Osteoblast (primary cell): ENCODE data around the gene HOXA9. TPM values are rescaled to one million over a fixed set of nuclear protein-coding genes. Genes with fewer than 3 reads are reported as not detected.

ENCODE experiments used
- DNase-seq: peaks from one replicate; pipeline ENCODE4 v3.0.0; 2011; ENCODE audit warnings: low spot score, mixed read lengths; ENCODE audit not compliant: insufficient read length; ENCODE audit errors: missing footprints
- H2AFZ ChIP-seq: 2 replicates; pipeline ENCODE4 v1.6.0; 2011; ENCODE audit warnings: mild to moderate bottlenecking, low read length
- H3K27ac ChIP-seq: 2 replicates; pipeline ENCODE4 v1.5.1; 2011; ENCODE audit warnings: mild to moderate bottlenecking, low read depth, low read length, moderate library complexity
- H3K27me3 ChIP-seq: 2 replicates; pipeline ENCODE4 v1.6.0; 2012; ENCODE audit warnings: mild to moderate bottlenecking, control low read depth, inconsistent platforms, low read length, moderate library complexity; ENCODE audit not compliant: insufficient read depth
- H3K36me3 ChIP-seq: 2 replicates; pipeline ENCODE4 v1.5.1; 2011; ENCODE audit warnings: mild to moderate bottlenecking, low read length, control low read depth, moderate library complexity; ENCODE audit not compliant: insufficient read depth
- H3K4me1 ChIP-seq: 2 replicates; pipeline ENCODE4 v1.5.1; 2011; ENCODE audit warnings: mild to moderate bottlenecking, low read length, control low read depth, moderate library complexity; ENCODE audit not compliant: insufficient read depth
- H3K4me2 ChIP-seq: 2 replicates; pipeline ENCODE4 v1.6.0; 2011; ENCODE audit warnings: mild to moderate bottlenecking, low read length; ENCODE audit not compliant: insufficient read depth
- H3K4me3 ChIP-seq: fragments of 200-600 bp; sonication (generic); 3 replicates; pipeline ENCODE4 v1.5.1; 2012; ENCODE audit warnings: mild to moderate bottlenecking, low read length, inconsistent platforms; ENCODE audit not compliant: insufficient read depth
- H3K79me2 ChIP-seq: 2 replicates; pipeline ENCODE4 v1.6.0; 2012; ENCODE audit warnings: mild to moderate bottlenecking, low read length, control low read depth, inconsistent platforms; ENCODE audit not compliant: insufficient read depth
- H3K9me3 ChIP-seq: 2 replicates; pipeline ENCODE4 v1.5.1; 2011; ENCODE audit warnings: low read depth, low read length, control low read depth
- H4K20me1 ChIP-seq: 2 replicates; pipeline ENCODE4 v1.6.0; 2012; ENCODE audit warnings: mild to moderate bottlenecking, low read length, control low read depth; ENCODE audit not compliant: insufficient read depth
- CTCF ChIP-seq: IDR thresholded peaks from 2 replicates; pipeline ENCODE4 v1.5.1; 2011; ENCODE audit warnings: mild to moderate bottlenecking, low read depth, low read length, moderate library complexity; ENCODE audit errors: extremely low read depth
- total RNA-seq: library from RNA; depleted of rRNA; stranded (reverse); fragments of >200 nt; gene quantifications from 2 replicates; pipeline ENCODE4 v1.2.3, GENCODE V29; 2012

HOXA9 gene
- total RNA-seq, 1 donor = 19.5 TPM

DNA sequence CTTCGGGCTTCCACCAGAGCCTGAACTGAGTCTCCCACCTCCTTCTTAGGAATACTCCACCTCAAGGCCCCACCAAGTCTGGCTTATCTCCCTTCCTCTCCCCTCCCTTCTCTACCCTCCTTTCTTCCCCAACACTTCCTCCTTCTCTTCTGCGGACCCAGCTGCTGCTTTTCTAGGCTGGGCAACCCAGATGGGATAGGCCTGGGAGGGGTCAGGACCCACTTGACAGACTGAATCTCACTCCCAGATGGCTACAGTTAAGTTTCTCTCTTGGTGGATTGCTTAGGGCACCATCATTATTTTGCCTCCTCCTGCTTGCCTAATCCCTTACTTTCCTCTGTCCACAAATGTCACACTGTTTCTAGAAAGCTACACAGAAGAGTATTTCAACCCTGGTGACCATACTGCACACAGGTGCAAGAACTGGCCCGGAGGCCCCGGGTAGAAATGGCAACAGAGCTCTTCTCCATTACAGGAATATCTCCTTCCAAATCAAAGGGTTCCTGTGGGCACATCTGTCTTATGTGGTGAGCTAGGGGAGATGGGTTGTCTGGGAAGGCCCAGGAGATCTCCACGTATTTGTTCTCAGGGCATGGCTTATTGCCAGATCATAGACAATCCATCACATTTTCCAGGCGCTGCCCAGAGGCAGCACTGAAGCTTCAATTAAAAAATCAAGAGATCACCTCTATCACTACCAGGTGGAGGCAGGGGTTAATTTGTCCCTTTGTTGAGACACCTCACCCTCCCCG, 24.8 kb upstream of the HOXA9 start:
- TF ChIP-seq CTCF = no peak
- Histone ChIP-seq H3K27ac (peak overlapping the region; percentile 95), H3K4me3 (peak overlapping the region; percentile 92), H3K9me3 (no peaks in the 10 kb centered on the region), H3K4me2 (peak overlapping the region; percentile 96), H3K36me3 (no peaks in the 10 kb centered on the region), H2AFZ (no peak overlapping the region), H3K79me2 (peaks cover 98% of the 10 kb centered on the region), H3K27me3 (no peaks in the 10 kb centered on the region), H3K4me1 (peaks cover 72% of the 10 kb centered on the region), H4K20me1 (no peaks in the 10 kb centered on the region)
- no peak for DNase-seq

DNA sequence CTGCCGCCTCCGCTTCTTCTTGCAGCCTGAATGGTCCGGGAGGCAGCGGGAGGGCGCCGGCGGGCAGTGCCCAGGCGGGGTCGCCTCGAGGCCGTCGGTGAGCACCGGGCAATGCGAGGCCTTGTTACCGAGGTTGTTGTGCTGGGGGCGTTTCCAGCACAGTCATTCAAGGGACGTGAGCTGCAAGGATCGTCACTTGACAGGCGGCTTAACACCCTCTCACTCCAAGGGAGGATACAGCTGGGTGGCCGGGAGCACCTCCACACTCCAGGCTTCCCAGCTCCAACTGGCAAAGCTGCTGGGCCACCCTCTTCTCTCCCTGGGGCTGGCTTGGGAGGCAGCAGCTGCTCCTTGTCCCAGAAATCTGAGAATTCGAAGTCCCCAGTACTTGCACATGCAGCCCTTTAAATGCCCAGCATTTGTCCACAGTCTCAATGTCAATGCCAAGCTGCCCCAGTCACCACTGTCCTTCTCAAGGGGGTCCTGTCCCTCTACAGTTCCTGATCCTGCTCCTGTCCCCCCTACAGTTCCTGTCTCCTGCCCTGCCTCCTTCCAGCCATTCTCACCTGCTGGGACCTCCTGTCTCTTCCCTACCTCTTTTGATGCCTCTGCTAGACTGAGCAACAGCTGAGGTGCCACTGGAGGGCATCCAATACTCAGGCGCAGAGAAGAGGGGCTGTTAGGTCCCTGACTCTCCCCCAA, 24.1 kb upstream of the HOXA9 start:
- Histone ChIP-seq H3K4me3 (peak overlapping the region; percentile 92), H3K4me1 (peaks cover 65% of the 10 kb centered on the region), H3K36me3 (no peaks in the 10 kb centered on the region), H3K4me2 (peak overlapping the region; percentile 96), H4K20me1 (no peaks in the 10 kb centered on the region), H3K79me2 (peaks cover 96% of the 10 kb centered on the region), H3K9me3 (no peaks in the 10 kb centered on the region), H3K27me3 (no peaks in the 10 kb centered on the region), H2AFZ (no peak overlapping the region), H3K27ac (peak overlapping the region; percentile 95)
- TF ChIP-seq CTCF = no peak
- no peak for DNase-seq

GRCh38 chr7:27188386-27189294, 23.3 kb upstream of the HOXA9 start:
- peak overlapping the region; percentile 96 for H3K4me2 ChIP-seq
- H3K27ac ChIP-seq = peak overlapping the region; percentile 95
- H3K36me3 ChIP-seq = no peaks in the 10 kb centered on the region
- peaks cover 96% of the 10 kb centered on the region for H3K79me2 ChIP-seq
- peaks cover 59% of the 10 kb centered on the region for H3K4me1 ChIP-seq
- H3K9me3 ChIP-seq = no peaks in the 10 kb centered on the region
- H4K20me1 ChIP-seq = no peaks in the 10 kb centered on the region
- peak overlapping the region; percentile 46 for H2AFZ ChIP-seq
- no peaks in the 10 kb centered on the region for H3K27me3 ChIP-seq
- DNase-seq = peak; percentile 94
- TF ChIP-seq CTCF = no peak
- peak overlapping the region; percentile 92 for H3K4me3 ChIP-seq
